Colonic mucosa (tissue), 4 donors: ENCODE data around the gene MRPS15. TPM values are rescaled to one million over a fixed set of nuclear protein-coding genes. Genes with fewer than 3 reads are reported as not detected.

ENCODE experiments used
- DNase-seq: peaks from one replicate; pipeline ENCODE4 v3.0.0-alpha.2; 2020
- H3K27ac ChIP-seq: fragments of 200-600 bp; one replicate; pipeline ENCODE4 v1.8.0; 2021
- H3K27me3 ChIP-seq: fragments of 200-600 bp; one replicate; pipeline ENCODE4 v1.8.0; 2021
- H3K36me3 ChIP-seq: fragments of 200-600 bp; one replicate; pipeline ENCODE4 v1.8.0; 2021
- H3K4me1 ChIP-seq: fragments of 200-600 bp; one replicate; pipeline ENCODE4 v1.8.0; 2021; ENCODE audit warnings: mild to moderate bottlenecking
- H3K4me3 ChIP-seq: fragments of 200-600 bp; one replicate; pipeline ENCODE4 v1.8.0; 2021
- H3K9ac ChIP-seq, 2 donors: one replicate each; pipeline ENCODE4 v1.7.0; 2013; ENCODE audit warnings: control low read depth in 2 of 2, low read depth in 2 of 2, low read length in 2 of 2
- H3K9me3 ChIP-seq: fragments of 200-600 bp; one replicate; pipeline ENCODE4 v1.8.0; 2021
- intact Hi-C: fragments of 100-400 bp; cut with DNase I; formaldehyde crosslinking; loops from one replicate; pipeline ENCODE4 v1.14.1; 2022
- total RNA-seq, 2 donors: library from RNA; stranded (reverse); fragmentation: NEBNext Ultra II Directional in 1 of 2; extraction: Animal tissue kit (Norgen Biotek cat#: 25700) in 1 of 2; gene quantifications; one replicate each; pipeline ENCODE4 v1.2.1, GENCODE V29; 2021
- TF ChIP-seq, protein P1 (sequence below): fragments of 200-600 bp; IDR thresholded peaks from one replicate; pipeline ENCODE4 v1.8.0; 2022; ENCODE audit warnings: antibody characterized with exemption, mild to moderate bottlenecking
- donor health status: healthy.
- donor health status: DM: no; HTN: no; CAD: no.
- donor health status: DM: no; HTN: no; CAD: no.

Gene MRPS15
- total RNA-seq, 2 donors from 2014 or later, result 57.9 to 106 TPM

DNA sequence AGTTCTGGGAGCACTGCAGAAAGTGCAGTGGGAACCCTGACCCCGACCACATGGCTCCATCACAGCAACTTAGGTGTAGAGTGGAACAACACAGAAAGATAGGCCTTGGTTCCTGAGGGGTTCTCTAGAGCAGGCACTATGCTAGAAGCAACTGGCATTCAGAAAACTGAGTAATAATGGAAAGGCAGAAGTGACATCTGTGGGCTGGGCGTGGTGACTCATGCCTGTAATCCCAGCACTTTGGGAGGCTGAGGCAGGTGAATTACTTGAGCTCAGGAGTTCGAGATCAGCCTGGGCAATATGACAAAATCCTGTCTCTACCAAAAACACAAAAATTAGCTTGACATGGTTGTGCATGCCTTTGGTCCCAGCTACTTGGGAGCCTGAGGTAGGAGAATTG lies 5.3 kb downstream of the MRPS15 start:
- Histone ChIP-seq H3K36me3 (peaks cover 9% of the 10 kb centered on the region), H3K4me3 (no peak overlapping the region), H3K9me3 (no peaks in the 10 kb centered on the region), H3K27me3 (no peaks in the 10 kb centered on the region), H3K27ac (no peak overlapping the region), H3K4me1 (peaks cover 7% of the 10 kb centered on the region), H3K9ac (no peak overlapping the region)
- TF ChIP-seq, protein P1, sequence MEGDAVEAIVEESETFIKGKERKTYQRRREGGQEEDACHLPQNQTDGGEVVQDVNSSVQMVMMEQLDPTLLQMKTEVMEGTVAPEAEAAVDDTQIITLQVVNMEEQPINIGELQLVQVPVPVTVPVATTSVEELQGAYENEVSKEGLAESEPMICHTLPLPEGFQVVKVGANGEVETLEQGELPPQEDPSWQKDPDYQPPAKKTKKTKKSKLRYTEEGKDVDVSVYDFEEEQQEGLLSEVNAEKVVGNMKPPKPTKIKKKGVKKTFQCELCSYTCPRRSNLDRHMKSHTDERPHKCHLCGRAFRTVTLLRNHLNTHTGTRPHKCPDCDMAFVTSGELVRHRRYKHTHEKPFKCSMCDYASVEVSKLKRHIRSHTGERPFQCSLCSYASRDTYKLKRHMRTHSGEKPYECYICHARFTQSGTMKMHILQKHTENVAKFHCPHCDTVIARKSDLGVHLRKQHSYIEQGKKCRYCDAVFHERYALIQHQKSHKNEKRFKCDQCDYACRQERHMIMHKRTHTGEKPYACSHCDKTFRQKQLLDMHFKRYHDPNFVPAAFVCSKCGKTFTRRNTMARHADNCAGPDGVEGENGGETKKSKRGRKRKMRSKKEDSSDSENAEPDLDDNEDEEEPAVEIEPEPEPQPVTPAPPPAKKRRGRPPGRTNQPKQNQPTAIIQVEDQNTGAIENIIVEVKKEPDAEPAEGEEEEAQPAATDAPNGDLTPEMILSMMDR, result no peak
- intact Hi-C loops, result no loop called here
- no peak for DNase-seq

DNA sequence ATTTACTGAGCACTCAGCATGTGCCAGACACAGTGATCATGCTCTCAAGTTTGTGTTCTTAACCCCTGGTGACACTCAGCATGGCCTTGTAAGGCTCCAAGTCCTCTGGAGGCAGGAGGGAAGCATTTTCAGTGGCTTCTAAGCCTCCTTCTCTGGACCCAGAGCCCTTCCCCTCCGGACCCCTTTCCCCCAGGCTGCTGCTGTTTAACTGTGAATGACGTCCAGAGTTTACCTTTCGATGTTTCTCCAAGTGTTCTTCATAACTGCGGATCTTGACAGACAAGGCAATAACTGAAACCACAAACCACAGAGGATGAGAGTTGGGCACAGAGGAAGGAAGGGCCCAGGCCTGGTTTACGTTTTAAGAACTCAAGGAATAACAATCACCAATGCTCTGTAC lies 6.5 kb downstream of the MRPS15 start:
- TF ChIP-seq, protein P1, result no peak
- H3K36me3 ChIP-seq, result peaks cover 9% of the 10 kb centered on the region
- no peak for DNase-seq
- no peak overlapping the region for H3K4me3 ChIP-seq
- H3K9ac ChIP-seq, result no peak overlapping the region
- H3K9me3 ChIP-seq, result no peaks in the 10 kb centered on the region
- no peaks in the 10 kb centered on the region for H3K27me3 ChIP-seq
- H3K4me1 ChIP-seq, result no peaks in the 10 kb centered on the region
- H3K27ac ChIP-seq, result no peak overlapping the region
- intact Hi-C loops, result no loop called here

DNA sequence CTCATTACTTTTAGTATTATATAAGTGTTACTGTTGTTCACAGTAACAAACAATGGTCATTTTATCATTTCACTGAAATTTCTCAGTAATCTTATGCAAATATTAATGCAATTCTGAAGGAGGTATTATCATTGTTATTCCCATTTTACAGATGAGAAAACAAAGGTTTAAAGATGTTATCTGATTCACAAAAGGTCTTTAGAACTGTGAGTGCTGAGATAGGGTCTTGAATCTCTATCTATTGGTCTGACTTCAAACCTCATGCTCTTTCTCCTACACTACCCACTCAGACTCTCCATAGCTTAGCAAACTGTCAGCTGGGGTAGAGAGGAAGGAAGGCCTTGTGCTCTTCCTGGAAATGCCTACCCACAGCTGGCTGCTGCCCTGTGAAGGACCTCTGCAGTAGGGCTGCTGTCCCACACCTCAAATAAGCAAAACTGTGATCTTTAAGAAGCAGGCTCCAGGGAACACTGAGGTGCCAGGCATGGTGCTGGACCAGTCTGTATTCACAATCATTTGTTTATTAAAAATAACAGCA lies 7.7 kb downstream of the MRPS15 start:
- intact Hi-C loops, result no loop called here
- no peaks in the 10 kb centered on the region for H3K27me3 ChIP-seq
- peaks cover 9% of the 10 kb centered on the region for H3K36me3 ChIP-seq
- no peak for DNase-seq
- TF ChIP-seq, protein P1, result no peak
- H3K4me1 ChIP-seq, result no peaks in the 10 kb centered on the region
- H3K9ac ChIP-seq, result no peak overlapping the region
- H3K27ac ChIP-seq, result no peak overlapping the region
- H3K9me3 ChIP-seq, result no peaks in the 10 kb centered on the region
- H3K4me3 ChIP-seq, result no peak overlapping the region

DNA sequence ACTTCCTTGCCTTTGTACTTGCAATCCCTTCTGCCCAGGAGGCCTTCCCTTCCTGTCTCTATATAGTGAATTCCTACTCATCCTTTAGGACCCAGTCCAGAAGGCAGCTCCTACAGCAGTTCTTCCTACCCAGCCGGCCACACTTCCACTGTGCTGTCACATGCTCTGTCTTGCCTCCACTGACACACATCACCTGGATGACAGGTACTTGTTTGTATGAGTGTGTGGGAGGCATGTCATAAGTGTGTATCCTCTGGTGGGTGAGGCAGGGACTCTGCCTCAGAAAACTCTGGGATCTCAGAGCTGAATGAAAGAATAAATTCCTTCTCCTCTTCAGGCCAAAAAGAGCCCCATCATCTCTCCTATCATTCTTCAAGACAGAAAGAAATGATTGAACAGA lies 8.8 kb downstream of the MRPS15 start:
- peaks cover 4% of the 10 kb centered on the region for H3K36me3 ChIP-seq

DNA sequence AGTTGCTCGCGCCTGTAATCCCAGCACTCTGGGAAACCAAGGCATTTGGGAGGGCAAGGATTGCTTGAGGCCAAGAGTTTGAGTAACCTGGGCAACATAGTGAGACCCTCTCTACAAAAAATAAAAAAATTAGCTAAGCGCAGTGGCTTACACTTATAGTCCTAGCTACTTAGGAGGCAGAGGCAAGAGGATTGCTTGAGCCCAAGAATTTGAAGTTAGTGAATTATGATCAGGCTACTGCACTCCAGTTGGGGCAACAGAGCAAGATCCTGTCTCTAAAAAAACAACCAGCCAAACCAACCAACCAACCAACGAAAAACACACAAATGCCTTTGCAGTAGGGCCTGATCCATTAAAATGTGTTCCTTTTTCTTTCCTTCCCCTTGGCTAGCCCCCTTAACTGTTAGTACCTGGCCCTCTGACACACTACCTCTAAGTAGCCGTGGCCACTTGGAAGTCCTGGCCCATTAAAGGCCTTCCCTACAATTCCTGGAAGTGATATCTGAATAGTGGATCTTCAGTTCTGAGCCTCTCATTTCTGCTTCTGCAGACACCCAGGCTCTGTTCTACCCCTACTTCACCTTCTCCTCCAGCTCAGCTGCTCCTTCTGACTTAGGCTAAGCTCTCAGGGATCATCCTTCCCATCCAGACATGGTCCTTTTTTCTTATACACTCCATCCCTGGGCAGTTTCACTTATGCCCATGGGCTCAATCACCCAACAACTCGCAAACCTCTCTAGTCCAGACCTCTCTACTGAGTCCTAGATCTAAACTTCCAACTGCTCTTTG lies 10.4 kb downstream of the MRPS15 start:
- no peaks in the 10 kb centered on the region for H3K36me3 ChIP-seq
- H3K4me1 ChIP-seq, result no peaks in the 10 kb centered on the region
- no peak overlapping the region for H3K27ac ChIP-seq
- TF ChIP-seq, protein P1, result no peak
- no peaks in the 10 kb centered on the region for H3K27me3 ChIP-seq
- no peak overlapping the region for H3K9ac ChIP-seq
- intact Hi-C loops, result no loop called here
- DNase-seq, result no peak
- H3K9me3 ChIP-seq, result no peaks in the 10 kb centered on the region
- H3K4me3 ChIP-seq, result no peak overlapping the region

More for the DNA sequence above, 8.8 kb downstream of the MRPS15 start:
- intact Hi-C loops, result no loop called here
- no peaks in the 10 kb centered on the region for H3K4me1 ChIP-seq
- no peak for DNase-seq
- no peak overlapping the region for H3K9ac ChIP-seq
- H3K4me3 ChIP-seq, result no peak overlapping the region
- no peak overlapping the region for H3K27ac ChIP-seq
- TF ChIP-seq, protein P1, result no peak
- H3K9me3 ChIP-seq, result no peaks in the 10 kb centered on the region
- H3K27me3 ChIP-seq, result no peaks in the 10 kb centered on the region
